HG02588 (cell line): Measurements from ENCODE around the gene HS6ST3.

Experiments used
- ATAC-seq: cut with Tn5 transposase; IDR thresholded peaks from one replicate; pipeline ENCODE4 v1.9.1; 2021; ENCODE audit warnings: mild to moderate bottlenecking, moderate library complexity; ENCODE audit not compliant: unreplicated experiment

The HS6ST3 gene

DNA sequence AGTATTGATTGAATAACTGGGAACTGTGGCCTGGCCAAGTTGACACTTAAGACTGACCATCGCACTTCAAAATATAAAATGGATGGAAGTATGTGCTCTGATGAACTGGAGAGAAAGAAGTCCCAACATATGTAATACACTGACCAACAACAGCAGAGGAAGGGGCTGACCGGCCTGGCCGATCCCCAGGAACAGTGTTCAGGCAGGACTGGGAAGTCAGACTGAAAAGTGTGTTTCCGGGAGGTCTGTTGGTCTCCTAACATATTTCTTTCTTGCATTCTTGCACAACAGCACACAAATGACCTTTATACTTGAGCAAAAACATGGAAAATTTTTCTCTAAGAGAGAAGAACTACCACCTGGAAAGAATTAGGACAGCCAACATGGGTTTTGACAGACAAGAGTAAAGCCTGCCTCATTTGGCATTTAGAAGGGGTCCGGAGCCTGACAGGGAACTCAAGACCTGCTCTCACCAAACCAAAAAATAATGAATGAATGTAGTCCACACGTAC lies 606.5 kb downstream of the HS6ST3 start:
- no peak for ATAC-seq

DNA sequence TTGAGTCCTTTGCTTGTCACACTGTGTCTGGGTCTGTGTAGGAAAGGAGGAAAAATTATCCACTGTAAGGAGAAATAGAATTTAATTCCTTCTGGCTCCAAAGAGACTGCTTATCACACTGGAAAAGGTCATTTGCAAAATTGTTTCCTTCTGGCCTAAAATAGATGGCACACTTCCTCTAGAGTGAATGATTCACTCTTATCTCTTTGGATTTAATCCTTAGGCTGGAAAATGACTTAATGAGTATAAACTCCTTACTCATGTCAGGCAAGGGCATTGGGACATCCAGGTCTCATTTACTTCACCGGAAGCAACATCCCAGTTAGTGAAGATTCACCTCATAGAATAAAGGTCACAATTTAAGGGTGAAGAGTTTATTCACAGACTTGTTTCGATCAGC lies 610.8 kb downstream of the HS6ST3 start:
- no peak for ATAC-seq

DNA sequence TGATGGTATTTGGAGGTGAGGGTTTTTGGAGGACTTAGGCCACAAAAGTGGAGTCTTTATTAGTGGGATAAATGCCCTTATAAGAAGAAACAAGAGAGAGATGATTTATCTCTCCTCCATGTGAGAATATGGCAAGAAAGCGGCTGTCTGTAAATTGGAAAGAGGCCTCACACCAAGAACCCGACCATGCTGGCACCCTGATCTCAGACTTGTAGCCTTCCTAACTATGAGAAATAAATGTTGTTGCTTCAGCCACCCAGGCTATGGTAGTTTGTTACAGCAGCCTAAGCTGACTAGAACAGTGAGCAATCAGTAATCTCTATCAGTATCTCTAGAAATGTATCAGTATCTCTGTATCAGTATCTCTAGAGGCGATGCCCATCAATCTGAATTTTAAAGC lies 617.2 kb downstream of the HS6ST3 start:
- ATAC-seq = no peak

DNA sequence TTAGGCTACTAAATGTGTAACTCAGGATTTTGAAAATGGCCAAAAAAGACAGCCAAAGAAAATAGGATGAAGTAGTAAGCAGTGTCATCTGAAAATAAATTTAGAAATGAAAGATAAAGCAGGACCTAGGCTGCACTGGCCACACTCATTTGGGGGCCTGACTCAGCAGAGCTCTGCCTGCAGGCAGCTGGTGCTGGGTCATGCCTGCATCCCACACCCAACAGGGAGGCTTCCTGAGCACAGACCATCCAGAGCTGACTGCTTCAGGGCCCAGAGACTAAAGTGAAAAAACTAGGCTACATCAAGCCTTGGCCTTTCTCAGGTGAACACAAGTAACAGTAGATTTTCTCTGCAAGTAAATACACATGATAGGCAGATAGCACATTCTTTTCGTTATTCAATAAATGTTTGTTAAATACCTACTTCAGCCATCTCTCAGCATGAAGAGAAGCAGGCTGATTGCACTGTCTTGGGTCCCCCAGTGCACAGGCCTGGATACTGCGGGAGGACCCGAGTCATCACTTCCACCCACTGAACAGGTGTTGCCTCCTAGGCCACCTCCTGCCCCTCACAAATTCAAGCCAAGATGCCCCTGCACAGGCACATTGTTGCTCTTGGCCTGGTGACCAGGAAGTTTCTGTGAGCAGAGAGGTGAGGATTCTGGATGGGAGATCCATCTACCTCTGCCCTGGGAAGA lies 620.4 kb downstream of the HS6ST3 start:
- no peak for ATAC-seq

DNA sequence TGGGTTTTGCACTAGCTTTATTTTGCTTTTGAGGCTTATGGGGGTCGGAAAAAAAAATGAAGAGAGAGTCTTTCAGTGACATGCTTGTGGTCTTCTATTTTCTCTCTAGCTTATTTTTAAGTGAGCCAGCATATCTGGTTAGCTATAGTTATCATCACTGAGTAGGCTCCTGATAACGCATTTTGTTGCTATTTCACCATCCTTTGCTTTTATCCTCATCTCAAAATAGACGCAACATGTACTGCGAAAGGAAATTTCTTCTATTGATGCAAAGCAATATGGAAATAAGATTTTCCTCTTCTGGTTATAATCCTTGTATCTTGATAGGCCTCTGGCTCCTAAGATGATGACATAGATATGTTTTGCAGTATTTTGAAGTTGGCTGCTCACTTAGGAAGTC lies 630.5 kb downstream of the HS6ST3 start:
- ATAC-seq = no peak

DNA sequence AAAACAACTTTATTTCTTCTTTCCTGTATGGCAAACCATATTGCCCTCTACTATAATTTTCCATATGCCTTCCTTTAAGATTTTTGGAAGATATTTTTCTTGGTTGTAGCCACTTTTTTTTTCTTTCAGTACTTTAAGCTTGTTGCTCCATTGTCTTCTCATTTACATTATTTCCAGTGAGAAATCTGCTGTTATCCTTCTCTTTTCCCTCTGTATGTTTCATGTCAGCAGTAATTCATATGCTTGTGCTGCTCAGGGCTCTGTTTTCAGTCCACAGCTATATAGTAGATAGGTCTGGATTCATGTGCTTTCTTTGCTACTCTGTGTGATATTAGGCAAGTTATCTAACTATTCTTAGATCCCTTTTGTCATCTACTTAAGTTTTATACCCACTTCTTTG lies 636.7 kb downstream of the HS6ST3 start:
- no peak for ATAC-seq

DNA sequence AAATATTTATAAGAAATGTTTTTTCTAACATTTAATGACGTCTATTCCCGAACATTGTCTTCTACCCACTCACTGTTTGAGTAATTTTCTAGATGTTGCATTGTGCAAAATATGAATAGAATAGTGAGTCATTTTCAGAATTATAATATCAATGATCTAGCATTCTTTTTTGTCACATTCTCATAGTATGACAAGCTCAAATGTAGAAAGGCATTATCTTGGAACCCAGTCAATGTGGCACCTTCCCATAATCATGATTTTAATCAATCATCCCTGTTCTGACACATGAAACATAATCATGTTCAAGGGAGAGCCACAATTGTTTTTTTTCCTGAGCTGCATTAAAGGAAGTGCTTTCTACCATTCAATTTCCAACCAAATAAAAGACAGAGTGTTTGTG lies 638.6 kb downstream of the HS6ST3 start:
- no peak for ATAC-seq

DNA sequence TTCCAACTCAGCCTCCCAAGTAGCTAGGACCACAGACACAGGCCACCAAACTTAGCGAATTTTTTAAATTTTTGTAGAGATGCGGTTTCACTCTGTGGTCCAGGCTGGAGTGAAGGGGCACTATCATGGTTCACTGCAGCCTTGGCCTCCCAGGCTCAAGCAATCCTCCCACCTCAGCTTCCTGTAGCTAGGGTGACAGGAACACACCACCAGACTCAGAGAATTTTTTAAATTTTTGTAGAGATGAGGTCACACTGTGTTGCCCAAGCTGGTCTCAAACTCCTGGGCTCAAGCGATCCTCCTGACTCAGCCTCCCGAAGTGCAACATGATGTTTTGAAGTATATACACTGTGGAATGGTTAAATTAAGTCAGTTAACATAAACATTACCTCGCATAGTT lies 640.8 kb downstream of the HS6ST3 start:
- no peak for ATAC-seq

DNA sequence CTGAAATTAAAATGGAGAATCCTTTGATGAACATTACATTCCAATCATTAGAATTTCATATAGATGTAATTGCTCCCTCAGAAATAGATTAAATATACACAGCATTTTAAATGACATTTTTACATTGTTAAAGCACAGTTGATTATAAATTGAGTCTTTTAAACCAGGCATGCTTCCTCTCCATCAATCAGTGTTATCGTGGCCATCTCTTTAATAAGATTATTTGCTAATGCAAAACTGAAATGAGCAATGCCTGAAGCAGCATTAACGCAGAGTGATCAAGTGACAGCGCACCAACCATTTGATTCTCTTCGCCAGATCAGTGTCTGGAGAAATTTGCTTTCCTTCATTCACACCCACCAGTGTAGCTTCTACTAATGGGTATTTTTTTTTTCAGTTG lies 644.6 kb downstream of the HS6ST3 start:
- no peak for ATAC-seq

DNA sequence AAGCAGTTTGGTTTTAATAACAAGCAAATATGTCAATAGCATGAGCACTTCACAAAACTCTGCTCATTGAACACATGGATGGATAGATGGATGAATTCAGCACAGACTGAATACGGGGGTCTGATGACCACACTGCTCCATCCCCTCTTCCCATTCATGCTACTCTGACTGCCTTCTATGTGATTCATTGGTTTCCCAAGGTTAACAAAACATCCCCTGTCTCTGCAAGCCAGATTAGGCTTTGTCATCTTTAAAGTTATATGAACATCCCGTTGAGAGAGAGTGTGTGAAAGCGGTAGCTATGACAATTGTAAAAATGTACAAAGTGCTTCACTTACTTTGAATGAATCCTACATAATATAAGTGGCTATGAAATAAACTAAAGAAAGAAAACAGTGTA lies 651.9 kb downstream of the HS6ST3 start:
- ATAC-seq = no peak

DNA sequence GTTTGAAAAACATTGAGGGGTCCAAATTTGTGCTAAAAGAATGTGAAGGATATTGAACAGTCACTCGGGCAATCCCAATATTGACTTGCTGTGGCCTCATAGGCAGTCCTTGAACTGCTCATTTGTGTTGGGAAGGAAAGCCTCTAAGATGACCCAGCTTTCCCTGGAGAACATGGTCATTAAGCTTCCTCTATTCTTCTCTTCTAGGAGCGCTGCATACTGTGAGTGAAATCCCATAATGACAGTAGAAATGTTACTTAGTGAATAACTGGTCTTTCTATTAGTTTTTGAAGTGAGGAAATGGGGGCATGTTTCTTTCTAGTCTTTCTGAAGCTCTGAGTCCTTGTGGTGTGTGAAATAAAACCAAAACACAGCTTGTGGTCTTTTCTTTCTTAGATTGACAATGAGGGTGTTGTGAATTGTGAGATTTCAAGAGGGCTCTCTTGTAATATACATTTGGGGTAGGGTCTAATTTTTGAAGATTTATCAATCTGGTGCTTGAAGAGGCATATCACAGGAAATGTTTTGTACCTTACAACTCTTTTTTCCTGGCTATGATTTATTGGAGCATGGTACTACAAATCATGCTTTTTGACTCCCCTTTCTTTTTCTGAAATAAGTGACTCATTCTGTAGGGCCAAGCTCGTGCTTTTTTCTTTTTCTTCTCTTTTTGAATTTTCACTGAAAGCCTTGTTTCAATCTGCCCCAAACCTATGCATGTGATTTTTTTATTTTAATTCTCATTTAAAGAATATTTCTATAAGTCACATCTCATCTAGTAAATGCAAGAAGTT lies 653.6 kb downstream of the HS6ST3 start:
- no peak for ATAC-seq

DNA sequence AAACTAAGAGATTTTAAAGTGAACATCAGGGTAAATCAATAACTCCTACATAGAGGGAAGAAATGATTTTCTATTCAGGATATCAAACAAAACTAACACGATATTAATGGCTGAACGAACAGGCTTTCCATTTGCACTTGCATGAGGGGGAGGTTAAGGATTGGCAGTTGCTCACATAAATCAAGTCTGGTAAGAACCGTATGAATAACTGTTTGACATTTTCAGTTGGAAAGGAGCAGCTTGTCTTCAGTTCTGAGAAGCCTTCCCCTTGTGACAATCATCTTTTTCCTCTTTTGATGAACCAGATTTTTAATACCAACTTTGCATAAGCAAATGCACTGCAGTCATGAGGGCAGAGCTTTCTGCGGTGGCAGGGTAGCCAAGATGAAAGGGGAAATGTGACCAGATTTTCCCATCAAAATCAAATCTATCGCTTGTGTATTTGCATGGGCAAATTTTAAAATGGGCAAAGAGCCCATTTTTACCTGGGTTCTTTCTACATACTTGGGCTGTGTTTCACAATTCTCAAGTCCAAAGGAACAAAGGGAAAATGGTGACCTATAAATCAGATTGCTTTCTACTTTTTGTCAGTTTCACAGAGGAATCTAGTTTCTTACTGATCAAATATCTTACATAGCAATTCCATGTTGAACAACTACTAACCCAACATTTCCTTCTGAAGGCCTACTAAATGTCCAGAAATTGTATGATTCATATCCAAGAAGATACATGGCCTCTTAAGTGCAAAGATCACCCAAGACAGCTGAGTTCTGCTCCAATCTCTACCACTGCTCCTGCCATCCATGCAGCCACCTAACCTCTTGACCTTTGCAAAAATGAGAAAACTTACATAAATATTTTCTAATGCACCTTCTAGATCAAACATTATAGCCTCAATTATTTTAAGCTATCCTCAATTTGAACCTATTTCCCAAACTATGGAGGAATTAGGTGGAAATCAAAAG lies 654.7 kb downstream of the HS6ST3 start:
- ATAC-seq = no peak

DNA sequence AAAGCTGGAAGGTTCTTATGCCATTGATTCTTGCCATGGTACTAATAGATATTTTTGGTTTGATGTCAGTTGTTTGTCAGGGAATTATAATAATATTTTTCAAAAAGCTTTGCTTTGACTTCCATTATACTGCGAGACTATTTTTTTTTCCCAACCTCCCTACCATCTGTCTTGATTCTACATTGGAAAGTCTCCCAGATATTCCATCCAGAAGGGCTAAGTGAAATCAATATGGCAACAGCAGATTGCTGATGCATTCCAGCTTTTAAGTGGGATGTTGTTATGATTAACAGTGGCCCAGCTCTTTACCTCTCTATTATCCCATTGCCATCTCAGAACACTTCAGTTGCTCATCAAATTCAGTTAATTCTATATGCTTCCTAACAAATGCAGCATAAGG lies 657.0 kb downstream of the HS6ST3 start:
- ATAC-seq = no peak

DNA sequence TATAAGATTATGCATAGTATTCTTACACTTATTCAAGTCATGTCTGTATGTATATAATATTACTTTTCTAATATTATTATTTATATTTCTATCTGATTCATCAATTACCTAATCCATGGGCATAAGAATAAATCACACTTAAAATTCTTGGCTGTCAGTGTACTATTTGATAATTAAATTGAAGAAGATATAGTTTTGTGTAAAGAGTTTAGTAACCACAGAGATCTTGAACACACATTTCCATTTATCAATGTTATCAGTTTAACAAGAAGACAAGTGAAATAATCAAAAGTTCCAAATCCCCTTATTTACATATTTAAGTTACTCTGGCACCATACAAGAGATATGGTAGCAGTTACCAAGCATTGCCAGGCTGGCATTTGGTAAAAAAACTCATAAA lies 659.9 kb downstream of the HS6ST3 start:
- ATAC-seq = no peak

DNA sequence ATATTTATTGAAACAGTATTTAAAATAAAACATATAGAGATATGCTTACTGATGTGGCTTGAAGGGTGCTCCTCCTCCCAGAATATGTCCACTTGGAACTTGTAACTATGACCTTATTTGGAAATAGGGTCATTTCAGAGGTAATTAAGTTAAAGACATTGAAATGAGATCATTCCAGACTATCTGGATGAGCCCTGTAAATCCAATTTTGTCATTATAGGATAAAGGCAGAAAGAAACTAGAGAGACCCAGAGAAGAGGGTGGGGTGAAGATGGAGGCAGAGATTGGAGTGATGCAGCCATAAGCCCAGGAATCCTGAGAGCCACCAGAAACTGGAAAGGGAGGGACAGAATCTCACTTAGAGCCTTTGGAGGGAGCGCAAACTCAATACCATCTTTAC lies 661.2 kb downstream of the HS6ST3 start:
- ATAC-seq = no peak

DNA sequence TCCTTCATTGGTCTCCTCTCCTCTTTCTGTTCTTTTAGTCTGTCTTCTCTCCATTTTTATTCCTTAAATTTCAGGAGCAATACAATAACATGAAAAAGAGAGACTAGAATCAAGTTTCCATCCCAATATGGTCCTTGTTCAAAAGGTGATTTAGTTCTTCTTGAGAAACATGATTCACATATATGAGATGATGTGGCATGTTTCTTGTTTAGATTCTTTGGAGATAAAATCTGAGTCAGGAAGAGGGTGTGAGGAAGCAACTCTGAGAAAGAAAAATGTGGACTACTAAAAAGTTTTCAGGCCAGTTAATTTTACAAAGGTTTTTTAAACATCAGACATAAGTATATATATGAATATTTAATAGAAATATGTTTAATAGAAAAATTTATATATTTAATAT lies 673.0 kb downstream of the HS6ST3 start:
- ATAC-seq = no peak

DNA sequence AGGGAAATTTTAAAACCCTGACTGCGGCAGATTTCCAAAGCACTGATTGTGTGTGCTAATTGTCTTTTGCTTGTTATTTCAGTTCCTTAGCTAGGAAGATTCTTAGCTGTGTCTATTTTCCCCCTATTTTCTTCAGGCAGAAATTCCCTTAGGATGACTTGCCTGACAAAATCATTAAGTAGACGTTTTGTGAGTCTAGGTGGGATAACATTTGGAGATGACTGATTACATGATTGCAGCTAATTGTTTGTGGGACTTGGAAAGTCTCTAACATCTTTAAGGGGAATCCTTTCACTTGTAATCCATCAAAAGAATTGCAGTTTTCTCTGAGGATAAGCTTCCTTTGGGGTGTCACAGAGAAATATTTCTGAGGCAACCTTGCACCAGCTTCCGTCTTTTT lies 676.4 kb downstream of the HS6ST3 start:
- no peak for ATAC-seq

DNA sequence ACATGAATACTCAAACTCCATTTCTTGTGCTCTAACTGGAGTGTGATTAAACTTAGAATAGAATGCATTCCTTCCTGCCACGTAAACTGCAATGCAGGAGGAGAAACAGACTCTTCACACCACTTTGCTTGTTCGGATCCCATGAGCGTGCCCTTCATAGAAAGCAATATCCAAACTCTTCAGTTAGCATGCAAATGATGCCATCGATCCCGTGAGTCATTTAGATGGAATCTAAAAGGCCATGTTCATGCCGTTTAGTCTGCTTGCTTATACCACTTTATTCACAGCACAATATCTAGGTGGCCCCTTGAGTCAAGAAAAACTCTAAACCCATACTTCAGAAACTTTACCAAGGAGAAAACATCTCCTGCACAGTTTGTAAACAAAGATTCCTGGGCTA lies 678.6 kb downstream of the HS6ST3 start:
- ATAC-seq = no peak

DNA sequence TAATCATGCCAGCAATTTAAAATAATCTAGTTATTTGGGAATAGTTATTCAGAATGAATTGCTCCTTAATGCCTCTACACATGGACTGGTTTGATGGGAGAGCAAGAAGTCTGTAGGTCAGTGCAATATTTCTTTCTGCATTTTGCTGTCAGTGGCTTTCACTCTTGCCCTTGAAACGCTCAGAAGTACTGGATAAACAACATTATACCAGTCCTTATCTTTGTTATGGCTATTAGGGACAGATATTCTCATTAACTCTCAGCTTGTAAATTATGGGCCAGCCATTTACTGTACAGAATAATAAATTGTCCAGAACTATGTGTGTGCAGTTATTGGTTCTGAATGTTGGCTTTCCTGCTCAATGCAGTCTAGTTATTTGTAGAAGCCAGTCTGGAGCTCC lies 680.0 kb downstream of the HS6ST3 start:
- ATAC-seq = no peak

DNA sequence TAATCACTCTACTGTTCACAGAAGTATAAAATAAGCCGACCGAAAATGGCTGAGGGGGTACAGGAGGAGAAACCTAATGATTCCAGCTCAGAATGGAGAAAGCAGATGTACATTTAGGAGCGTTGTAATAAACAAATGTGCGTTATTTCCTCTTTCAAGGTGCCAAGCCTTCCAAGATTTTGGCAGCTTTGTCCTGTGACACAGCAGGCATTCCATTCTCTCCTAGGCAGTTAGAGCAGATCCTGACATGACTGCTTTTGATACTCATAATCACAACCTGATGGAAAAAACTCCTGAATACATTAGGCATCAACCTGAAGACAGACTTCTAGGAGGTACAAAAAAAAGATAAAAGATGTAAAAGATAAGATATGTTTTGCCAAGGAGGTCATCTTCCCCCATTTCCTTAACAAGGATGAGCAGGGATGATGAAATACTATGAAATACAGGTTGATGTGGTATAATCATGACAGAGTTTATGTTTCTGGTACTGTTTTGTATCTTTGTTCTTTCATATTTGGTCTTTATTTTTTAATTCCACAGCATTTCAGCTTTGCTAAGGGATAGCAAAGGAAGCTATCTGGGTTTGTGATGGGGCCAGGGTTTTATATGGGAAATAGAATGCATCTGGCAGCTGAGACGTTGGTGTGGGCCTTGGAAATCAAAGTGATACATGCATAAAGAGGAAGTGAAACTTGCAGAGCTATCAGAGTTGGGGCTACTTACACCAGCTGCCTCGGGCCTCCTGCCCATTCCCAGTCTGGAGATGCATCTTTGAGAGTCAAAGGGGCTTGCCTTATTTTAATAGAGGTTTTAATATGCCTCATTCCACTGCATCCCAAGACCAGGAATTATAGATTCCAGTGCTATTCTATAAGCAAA lies 681.8 kb downstream of the HS6ST3 start:
- ATAC-seq = peak; percentile 69
